Psoas muscle (tissue), 8 donors: ENCODE measurements around the gene CDC42BPB. TPM values are rescaled to one million over a fixed set of nuclear protein-coding genes. Genes with fewer than 3 reads are reported as not detected.

Experiments
- ATAC-seq, 4 donors: fragments of 200-7000 bp; cut with Tn5 transposase; one replicate each; pipeline ENCODE4 v1.9.1; 2020; ENCODE audit warnings: moderate library complexity in 3 of 4, mild to moderate bottlenecking in 2 of 4
- DNase-seq, 2 donors: peaks; one replicate each; pipeline ENCODE4 v3.0.0-alpha.2; 2020
- H3K27ac ChIP-seq: fragments of 200-600 bp; one replicate; pipeline ENCODE4 v1.8.0; 2022
- H3K27me3 ChIP-seq, 3 donors: fragments of 200-600 bp in 1 of 3; one replicate each; pipeline versions ENCODE4 v1.6.1 to v1.8.0; 2013 to 2022; ENCODE audit warnings: low read length in 2 of 3, mild to moderate bottlenecking in 2 of 3, moderate library complexity in 1 of 3; ENCODE audit not compliant: insufficient read depth in 3 of 3
- H3K36me3 ChIP-seq, 2 donors: fragments of 200-600 bp in 1 of 2; one replicate each; pipeline versions ENCODE4 v1.6.1 to v1.8.0; 2013 to 2022; ENCODE audit warnings: low read depth in 1 of 2, mild to moderate bottlenecking in 1 of 2, moderate library complexity in 1 of 2; ENCODE audit not compliant: insufficient read depth in 1 of 2
- H3K4me1 ChIP-seq: fragments of 200-600 bp; one replicate; pipeline ENCODE4 v1.8.0; 2022
- H3K4me3 ChIP-seq: fragments of 200-600 bp; one replicate; pipeline ENCODE4 v1.8.0; 2022; ENCODE audit warnings: mild to moderate bottlenecking
- H3K9me3 ChIP-seq: fragments of 200-600 bp; one replicate; pipeline ENCODE4 v1.8.0; 2022
- WGBS, 3 donors: extraction: QIAGEN DNeasy Blood & Tissue Kit; methylation state at CpG; one replicate each; pipeline versions ENCODE4 v1.1.6 to v1.1.7; 2013; 5-methylcytosine and 5-hydroxymethylcytosine counted together
- intact Hi-C, 2 donors: fragments of 100-400 bp; cut with DNase I; formaldehyde crosslinking; loops; one replicate each; pipeline versions ENCODE4 v1.11.0 to v1.14.2; 2022
- polyA plus RNA-seq, 3 donors: library from polyadenylated mRNA; stranded (reverse); fragments of 200-250 nt; gene quantifications; one replicate each; pipeline ENCODE4 v1.2.3, GENCODE V29; 2013
- total RNA-seq, 4 donors: library from RNA; stranded (reverse); fragmentation: NEBNext Ultra II Directional in 2 of 4; extraction: Animal tissue kit (Norgen Biotek cat#: 25700) in 2 of 4; gene quantifications; one replicate each; pipeline versions ENCODE4 v1.2.1 to v1.2.4, GENCODE V29; 2021 to 2023
- TF ChIP-seq, protein P1 (sequence below): fragments of 200-600 bp; IDR thresholded peaks from one replicate; pipeline ENCODE4 v1.8.0; 2022; ENCODE audit warnings: antibody characterized with exemption
- donor health status: healthy with polysubstance abuse.
- donor health status: DM: no; HTN: no; CAD: no; lungs with moderate emphysema.
- donor health status: Bipolar disorder and iron deficiency.
- donor health status: healthy.
- donor health status: DM: yes; HTN: yes; CAD: no.
- donor health status: DM: no; HTN: no; CAD: no.
- donor health status: DM: no; HTN: no; CAD: no.
- donor health status: DM: yes; HTN: yes; CAD: no.

Gene CDC42BPB
- total and polyA plus RNA-seq, 7 donors, result 20.2 to 57.4 (median 40.0) TPM

DNA sequence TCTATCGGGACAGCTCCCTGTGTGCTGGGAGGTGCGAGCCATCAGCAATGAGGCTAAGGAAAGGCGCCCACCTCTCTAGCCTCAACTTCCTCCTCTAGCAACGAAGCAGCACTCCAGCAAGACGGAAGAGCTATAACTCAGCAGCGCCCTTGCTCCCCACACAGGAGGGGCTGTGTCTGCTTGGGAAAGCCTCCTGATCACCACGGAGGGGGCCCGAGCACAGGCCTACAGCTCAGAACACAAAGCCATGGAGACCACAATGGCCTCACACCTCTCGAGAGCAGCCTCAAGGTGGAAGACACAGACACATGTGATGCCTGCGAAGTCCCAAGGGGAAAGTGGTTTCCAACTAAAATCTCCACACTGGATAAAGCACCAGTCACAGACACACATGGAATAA, 60.4 kb downstream of the CDC42BPB start:
- H3K27me3 ChIP-seq, result no peaks in the 10 kb centered on the region
- H3K36me3 ChIP-seq, result peaks cover 4 to 65% of the 10 kb centered on the region in 2 donors

DNA sequence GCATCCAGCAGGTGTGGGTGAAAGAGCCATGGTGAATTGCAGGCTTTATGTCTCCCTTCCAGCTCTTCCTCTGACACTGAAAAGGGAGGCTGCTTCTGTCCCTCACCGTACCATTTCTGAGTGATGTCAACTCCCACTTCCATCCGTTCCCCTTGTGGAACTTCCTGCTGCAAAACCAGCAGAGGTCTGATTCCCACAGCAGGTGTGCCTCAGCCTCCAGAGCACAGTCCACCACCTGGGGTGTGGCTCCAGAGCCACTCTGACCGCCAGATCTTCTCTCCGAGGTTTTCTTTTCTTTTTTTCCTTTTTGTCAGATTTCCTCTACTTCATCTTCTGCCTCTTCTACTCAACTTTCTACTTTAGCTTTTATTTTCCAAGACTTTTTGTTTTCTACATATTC, 62.7 kb downstream of the CDC42BPB start:
- WGBS, 3 donors, result 55 to 78% (median 63%) methylated on average over 4 of the region's 4 CpGs
- TF ChIP-seq, protein P1, sequence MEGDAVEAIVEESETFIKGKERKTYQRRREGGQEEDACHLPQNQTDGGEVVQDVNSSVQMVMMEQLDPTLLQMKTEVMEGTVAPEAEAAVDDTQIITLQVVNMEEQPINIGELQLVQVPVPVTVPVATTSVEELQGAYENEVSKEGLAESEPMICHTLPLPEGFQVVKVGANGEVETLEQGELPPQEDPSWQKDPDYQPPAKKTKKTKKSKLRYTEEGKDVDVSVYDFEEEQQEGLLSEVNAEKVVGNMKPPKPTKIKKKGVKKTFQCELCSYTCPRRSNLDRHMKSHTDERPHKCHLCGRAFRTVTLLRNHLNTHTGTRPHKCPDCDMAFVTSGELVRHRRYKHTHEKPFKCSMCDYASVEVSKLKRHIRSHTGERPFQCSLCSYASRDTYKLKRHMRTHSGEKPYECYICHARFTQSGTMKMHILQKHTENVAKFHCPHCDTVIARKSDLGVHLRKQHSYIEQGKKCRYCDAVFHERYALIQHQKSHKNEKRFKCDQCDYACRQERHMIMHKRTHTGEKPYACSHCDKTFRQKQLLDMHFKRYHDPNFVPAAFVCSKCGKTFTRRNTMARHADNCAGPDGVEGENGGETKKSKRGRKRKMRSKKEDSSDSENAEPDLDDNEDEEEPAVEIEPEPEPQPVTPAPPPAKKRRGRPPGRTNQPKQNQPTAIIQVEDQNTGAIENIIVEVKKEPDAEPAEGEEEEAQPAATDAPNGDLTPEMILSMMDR, result no peak
- intact Hi-C loops, result no loop called here
- DNase-seq (peak in 1 of 2 donors; percentile 7), ATAC-seq (no peak)
- Histone ChIP-seq H3K27ac (no peak overlapping the region), H3K36me3 (peaks cover 4 to 72% of the 10 kb centered on the region in 2 donors), H3K27me3 (no peaks in the 10 kb centered on the region), H3K9me3 (no peaks in the 10 kb centered on the region), H3K4me3 (no peak overlapping the region), H3K4me1 (no peaks in the 10 kb centered on the region)

More for the DNA sequence above, 60.4 kb downstream of the CDC42BPB start:
- 94 to 96% (median 94%) methylated on average over 10 of the region's 10 CpGs for WGBS, 3 donors
- TF ChIP-seq, protein P1, result no peak
- Histone ChIP-seq H3K4me3 (no peak overlapping the region), H3K9me3 (no peaks in the 10 kb centered on the region), H3K4me1 (no peaks in the 10 kb centered on the region), H3K27ac (no peak overlapping the region)
- intact Hi-C loops, result no loop called here
- DNase-seq, result peak in 1 of 2 donors; percentile 3
- no peak for ATAC-seq

DNA sequence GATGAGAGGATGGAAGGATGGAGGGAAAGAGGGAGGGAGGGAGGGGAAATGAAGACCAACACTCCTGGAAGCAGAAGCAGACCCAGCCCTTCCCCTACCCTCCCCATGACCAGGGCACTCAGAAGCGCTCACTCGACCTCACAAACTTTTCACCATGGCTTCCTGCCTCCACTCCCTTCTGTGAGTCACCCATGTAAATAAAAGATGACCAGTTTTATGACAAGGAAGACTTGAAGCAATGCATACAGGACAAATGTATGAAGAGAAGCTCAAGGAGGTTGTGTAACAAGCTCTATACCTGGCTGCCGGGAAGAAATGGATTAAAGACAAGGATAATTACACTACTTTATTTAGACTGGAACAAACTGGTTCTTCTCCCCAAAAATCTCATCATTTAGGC, 63.8 kb downstream of the CDC42BPB start:
- Histone ChIP-seq H3K4me1 (no peaks in the 10 kb centered on the region), H3K4me3 (no peak overlapping the region), H3K27ac (no peak overlapping the region), H3K36me3 (peaks cover 4 to 72% of the 10 kb centered on the region in 2 donors), H3K27me3 (no peaks in the 10 kb centered on the region), H3K9me3 (peaks cover 3% of the 10 kb centered on the region)
- intact Hi-C loops, result no loop called here
- 81 to 85% (median 82%) methylated on average over 3 of the region's 3 CpGs for WGBS, 3 donors
- DNase-seq (no peak), ATAC-seq (peak in 3 of 4 donors; percentile 36 to 57 (median 46))
- TF ChIP-seq, protein P1, result no peak

DNA sequence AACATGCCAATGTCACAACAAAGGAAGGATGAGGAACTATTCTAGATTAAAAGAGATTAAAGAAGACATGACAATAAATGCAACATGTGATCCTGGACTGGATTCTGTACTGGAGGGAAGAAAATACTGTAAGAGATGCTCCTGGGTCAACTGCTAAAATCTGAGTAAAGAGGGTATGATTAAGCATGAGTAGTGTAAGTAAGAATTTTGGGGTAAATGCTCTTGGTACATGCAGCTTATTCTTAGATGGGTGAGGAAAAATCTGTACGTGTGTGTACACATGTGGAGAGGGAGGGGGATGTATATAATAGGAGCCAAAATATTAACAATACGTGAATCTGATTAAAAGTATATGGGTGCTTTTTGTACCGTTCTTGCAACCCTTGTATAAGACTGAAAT, 66.0 kb downstream of the CDC42BPB start:
- Histone ChIP-seq H3K27ac (no peak overlapping the region), H3K36me3 (peaks cover 4 to 61% of the 10 kb centered on the region in 2 donors), H3K9me3 (peaks cover 14% of the 10 kb centered on the region), H3K27me3 (no peaks in the 10 kb centered on the region), H3K4me1 (no peaks in the 10 kb centered on the region), H3K4me3 (no peak overlapping the region)
- WGBS, 3 donors, result 89 to 93% (median 89%) methylated on average over 3 of the region's 3 CpGs
- intact Hi-C loops, result no loop called here
- TF ChIP-seq, protein P1, result no peak
- no peak for ATAC-seq
- no peak for DNase-seq

DNA sequence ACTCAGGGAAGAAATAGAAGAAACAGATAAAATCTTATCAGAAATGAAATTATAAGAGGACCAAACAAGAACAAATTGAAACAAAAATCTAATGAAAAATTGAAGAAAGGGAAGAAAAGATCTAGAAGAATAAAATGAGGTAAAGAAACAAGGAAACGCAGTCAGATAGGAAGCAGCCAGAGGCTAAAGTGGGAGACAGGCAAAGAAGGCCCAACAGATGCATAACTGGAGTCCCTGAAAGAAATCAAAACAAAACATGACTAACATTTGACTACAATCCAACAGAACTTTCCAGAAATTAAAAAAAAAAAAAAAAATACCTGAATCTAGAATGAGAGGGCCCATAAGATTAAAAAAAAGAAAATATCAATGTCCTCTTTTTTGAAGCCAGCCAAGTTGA, 69.3 kb downstream of the CDC42BPB start:
- 98 to 100% (median 100%) methylated on average over 1 of the region's 1 CpG for WGBS, 3 donors
- H3K27ac ChIP-seq, result no peak overlapping the region
- no peaks in the 10 kb centered on the region for H3K27me3 ChIP-seq
- no peaks in the 10 kb centered on the region for H3K4me1 ChIP-seq
- intact Hi-C loops, result no loop called here
- H3K4me3 ChIP-seq, result no peak overlapping the region
- peaks cover 14% of the 10 kb centered on the region for H3K9me3 ChIP-seq
- H3K36me3 ChIP-seq, result peaks cover 0 to 75% of the 10 kb centered on the region in 2 donors
- TF ChIP-seq, protein P1, result no peak
- ATAC-seq, result no peak
- no peak for DNase-seq
